Medulla oblongata (tissue), 1 donor: Measurements from ENCODE around the gene PRPF19.

Source experiments
- DNase-seq: peaks from one replicate; pipeline ENCODE4 v3.0.0-alpha.2; 2015; ENCODE audit errors: extremely low spot score

Gene PRPF19

DNA sequence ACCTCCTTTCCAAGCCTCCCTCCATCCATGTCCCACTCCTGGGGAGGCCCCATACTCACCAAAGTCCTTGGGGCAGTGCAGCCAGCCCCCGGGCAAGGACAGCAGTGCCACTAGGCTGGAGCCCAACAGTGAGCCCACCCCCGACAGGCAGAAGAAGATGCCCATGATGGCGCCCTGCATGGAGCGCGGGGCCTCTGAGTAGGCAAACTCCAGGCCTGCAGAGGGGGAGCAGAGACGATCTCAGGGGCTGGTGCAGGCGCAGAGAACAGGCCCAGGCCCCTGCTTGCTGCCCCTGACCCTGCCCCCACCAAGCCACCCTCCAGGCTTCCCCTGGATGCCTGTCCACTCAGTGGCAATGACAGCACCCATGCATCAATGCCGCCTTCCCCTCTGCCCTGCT lies 31.4 kb upstream of the PRPF19 start:
- DNase-seq: no peak

DNA sequence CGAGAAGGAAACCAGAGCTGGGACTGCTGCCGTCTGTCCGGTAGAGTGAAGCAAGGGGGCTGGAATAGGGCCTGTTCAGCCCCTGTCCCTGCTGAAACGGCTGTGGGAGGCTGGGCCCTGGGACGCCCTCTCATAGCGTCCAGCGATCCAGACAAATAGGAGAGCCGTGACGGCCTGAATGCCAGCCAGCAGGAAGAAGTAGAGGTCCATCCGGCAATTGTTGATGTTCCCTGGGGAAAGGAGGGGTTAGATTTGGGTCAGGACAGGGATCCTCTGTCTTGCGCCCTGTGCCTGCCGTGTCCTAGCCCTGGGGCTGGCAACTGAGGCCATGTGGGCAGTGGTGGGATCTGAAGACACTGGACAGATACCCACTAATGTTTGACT lies 30.8 kb upstream of the PRPF19 start:
- no peak for DNase-seq

DNA sequence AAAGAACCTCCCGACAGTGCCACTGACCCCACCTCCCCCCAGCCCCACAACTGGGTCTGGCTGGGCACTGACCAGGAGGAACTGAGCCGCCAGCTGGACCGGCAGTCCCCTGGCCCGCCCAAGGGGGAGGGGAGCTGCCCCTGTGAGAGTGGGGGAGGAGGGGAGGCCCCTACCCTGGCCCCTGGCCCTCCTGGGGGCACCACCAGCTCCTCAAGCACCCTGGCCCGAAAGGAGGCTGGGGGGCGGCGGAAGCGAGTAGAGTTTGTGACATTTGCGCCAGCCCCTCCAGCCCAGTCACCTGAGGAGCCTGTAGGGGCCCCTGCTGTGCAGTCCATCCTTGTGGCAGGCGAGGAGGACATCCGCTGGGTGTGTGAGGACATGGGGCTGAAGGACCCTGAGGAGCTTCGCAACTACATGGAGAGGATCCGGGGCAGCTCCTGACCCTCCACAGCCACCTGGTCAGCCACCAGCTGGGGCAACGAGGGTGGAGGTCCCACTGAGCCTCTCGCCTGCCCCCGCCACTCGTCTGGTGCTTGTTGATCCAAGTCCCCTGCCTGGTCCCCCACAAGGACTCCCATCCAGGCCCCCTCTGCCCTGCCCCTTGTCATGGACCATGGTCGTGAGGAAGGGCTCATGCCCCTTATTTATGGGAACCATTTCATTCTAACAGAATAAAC lies 30.2 kb upstream of the PRPF19 start:
- no peak for DNase-seq

DNA sequence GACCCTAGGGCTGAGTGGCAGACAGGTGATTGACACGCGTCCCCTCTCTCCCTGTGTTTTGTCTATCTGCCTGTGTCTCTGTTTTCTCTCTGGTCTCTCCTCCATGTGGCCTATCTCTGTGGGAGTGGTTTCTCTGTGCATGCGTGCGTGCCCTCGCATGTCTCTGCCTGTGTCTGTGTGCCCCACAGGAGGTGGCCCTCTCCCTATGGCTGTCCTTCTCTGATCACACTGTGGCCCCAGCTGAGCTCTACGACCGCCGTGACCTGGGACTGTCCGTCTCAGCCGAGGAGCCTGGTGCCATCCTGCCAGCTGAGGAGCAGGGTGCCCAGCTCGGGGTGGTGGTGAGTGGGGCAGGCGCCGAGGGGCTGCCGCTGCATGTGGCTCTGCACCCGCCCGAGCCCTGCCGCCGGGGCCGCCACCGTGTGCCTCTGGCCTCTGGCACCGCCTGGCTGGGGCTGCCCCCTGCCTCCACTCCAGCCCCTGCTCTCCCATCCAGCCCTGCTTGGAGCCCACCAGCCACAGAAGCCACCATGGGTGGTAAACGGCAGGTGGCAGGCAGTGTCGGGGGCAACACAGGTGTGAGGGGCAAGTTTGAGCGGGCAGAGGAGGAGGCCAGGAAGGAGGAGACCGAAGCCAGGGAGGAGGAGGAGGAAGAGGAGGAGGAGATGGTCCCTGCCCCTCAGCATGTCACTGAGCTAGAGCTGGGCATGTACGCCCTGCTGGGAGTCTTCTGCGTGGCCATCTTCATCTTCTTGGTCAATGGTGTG lies 29.5 kb upstream of the PRPF19 start:
- DNase-seq: no peak

DNA sequence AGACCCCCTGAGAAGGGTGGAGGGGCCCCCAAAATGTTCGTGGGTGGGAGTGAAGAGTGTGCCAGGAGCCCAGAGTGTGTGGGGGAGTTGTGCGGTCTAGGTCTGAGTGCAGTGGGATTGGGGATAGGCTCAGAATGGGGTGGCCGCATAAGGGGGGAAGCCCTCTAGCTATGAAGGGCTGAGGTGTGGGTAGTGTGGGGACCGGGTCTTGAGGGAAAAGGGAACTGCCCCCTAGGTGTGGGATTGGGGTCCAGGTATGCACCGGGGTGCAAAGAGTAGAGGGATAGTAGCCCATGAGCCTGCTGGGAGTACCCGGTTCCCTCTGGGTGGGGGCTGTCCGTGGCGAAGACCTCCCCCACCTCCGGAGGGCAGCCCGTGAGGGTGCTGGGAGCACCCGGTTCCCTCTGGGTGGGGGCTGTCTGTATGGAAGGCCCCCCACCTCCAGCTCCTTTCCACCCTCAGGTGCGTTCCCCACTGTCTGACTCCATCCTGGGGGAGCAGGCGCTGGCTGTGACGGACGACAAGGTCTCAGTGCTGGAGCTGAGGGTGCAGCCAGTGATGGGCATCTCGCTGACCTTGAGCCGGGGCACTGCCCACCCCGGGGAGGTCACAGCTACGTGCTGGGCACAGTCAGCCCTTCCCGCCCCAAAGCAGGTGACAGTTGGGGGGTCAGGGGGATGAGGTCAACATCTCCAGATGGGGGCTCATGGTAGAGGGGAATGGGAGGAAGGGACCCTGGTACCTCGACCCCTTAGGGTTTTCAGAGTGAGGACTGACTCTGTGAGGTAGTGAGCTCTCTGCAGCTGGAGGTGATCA lies 28.6 kb upstream of the PRPF19 start:
- no peak for DNase-seq

DNA sequence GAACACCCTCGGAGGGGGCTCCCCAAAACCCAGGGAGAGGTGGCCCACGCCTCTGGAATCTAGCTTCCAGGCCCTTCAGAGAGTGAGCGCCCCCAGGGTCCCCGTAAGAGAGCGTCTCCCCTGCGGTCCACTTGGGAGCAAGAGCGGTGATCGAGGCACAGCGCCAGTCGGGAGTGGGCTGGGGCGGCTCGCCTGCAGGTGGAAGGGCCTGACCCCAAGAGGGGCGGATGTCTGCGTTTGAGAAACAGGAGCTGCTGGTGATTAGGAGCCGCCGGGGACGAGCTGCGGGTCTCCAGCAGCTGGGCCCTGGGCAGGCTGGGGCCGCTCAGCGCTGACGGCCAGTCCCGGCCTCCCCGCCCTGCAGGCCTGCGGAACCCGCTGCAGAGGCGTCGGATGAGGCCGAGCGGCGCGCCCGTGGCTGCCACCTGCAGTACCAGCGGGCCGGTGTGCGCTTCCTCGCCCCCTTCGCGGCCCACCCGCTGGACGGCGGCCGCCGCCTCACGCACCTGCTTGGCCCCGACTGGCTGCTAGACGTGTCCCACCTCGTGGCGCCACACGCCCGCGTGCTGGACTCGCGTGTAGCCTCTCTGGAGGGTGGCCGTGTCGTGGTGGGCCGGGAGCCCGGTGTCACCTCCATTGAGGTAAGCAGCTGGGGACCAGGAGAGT lies 27.9 kb upstream of the PRPF19 start:
- no peak for DNase-seq

DNA sequence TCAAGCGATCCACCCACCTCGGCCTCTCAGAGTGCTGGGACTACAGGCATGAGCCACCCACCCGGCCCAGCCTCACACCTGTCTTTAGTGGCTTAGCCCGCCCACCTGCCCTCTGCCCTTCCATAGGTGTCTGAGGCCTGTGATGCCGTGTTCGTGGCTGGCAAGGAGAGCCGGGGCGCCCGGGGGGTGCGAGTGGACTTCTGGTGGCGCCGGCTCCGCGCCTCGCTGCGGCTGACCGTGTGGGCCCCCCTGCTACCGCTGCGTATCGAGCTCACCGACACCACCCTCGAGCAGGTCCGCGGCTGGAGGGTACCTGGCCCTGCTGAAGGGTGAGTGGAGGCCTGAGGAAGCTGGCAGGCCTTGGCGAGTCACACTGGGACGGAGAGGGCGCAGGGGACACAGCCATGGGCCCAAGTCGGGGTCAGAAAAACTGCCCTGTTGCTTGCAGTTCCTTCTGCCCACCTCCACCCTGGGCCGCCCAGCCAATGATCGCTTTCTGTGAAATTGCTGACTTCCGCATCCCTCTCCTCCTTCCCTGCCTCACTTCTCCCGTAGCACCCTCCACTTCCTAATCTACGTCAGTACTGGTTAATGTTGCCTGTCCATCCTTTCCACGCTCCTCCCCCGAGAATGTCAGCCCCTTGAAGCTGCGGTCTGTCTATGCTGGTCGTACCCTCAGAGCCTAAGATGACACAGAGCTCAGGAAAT lies 27.2 kb upstream of the PRPF19 start:
- no peak for DNase-seq

DNA sequence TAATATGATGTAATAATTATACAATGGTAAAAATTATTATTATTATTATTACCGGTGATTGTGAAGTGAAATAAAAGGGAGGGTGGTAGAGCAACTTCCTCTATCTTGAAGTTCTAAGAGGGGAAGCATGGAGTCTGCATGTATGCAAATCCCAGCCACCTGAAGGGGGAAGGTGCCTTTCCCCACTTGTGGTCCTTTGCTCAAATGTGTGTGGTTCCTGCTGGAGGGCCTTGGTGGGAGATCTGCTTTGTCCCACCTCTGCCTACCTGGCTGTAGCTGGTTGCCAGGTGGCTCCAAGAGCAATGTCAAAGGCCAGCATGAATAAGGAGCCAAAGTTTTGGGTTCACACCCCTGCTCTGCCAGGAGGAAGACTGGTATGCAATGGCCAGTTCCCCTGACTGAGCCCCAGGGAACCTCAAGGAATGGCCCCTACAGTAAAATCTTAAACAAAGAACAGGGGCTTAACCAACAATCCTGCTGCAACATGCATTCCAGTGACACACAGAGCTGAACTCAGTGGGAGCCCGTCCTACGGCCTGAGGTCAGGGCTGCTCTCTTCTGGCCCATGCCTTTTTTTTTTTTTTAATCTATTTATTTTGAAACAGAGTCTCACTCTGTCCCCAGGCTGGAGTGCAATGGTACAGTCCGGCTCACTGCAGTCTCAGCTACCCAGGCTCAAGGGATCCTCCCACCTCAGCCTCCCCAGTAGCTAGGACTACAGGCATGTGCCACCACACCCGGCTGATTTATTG lies 26.4 kb upstream of the PRPF19 start:
- no peak for DNase-seq

DNA sequence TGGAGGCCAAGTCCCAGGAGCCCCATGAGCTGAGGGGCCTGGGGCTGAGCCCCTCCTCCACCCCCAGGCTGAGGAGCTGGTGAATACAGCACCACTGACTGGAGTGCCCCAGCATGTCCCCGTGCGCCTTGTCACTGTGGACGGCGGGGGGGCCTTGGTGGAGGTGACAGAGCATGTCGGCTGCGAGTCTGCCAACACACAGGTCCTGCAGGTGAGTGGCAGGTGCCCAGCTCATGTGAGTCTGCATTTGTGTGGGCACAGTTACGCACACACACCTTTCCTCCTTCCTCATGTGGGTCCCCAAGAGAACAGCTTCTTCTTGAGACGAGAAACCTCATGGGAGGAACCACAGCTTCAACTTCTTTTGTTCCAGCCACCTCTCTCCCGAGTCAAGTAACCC lies 25.5 kb upstream of the PRPF19 start:
- DNase-seq: no peak

DNA sequence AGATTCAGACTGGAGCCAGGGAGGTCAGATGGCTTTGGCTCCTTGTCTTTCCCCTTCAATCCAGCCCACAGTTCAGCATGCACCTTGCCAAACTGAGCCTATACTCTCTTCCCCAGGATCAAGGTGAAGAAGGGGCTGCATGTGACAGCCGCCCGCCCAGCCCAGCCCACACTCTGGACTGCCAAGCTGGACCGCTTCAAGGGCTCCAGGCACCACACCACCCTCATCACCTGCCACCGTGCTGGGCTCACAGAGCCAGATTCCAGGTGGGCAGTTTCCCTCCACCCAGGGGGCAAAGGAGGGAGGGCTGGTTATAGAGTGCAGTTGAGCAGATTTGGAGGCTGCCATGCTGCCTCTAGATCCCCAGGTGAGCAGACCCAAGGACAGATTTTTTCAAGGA lies 24.0 kb upstream of the PRPF19 start:
- no peak for DNase-seq

DNA sequence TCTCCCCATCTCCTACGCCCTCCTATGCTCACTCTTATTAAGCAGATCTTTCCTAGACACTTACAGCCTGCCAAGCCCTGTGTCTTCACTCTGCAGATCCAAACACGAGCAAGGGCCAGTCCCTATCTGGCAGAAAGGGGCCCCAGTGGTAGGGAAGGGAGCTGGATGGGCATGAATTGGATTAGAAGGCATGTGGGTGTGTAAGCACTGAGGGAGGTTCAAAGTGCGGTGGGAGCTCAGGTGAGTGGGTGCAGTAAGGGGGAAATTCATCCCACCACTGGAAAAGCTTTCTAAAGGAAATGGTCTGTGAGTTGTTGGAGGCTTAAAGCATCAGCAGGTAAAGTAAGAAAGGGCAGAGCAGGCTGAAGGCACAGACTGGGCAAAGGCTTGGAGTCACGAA lies 23.4 kb upstream of the PRPF19 start:
- DNase-seq: no peak

DNA sequence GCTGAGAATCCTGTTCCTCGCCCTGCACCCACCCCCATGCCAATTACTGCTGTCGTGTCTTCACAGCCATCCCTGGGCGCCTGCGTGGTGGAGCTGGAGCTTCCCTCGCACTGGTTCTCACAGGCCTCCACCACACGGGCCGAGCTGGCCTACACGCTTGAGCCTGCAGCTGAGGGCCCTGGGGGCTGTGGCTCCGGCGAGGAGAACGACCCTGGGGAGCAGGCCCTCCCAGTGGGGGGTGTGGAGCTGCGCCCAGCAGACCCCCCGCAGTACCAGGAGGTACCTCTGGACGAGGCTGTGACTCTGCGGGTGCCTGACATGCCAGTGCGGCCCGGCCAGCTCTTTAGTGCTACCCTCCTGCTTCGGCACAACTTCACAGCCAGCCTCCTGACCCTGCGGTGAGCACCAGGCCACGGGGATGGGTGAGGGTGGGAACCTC lies 22.2 kb upstream of the PRPF19 start:
- no peak for DNase-seq

DNA sequence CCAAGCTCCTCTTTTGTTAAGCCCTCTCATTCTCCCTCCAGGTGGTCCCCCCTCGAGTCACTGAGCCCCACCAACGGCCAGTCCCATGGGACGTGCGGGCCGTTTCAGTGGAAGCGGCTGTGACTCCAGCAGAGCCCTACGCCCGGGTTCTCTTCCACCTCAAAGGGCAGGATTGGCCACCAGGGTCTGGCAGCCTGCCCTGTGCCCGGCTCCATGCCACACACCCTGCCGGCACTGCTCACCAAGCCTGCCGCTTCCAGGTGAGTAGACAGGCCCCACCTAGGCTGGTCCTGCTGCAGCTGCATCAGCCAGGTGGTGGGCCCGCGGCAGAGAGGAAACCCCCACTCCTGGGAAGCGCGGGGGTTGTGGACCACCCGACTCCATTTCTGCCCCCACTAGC lies 21.2 kb upstream of the PRPF19 start:
- no peak for DNase-seq

DNA sequence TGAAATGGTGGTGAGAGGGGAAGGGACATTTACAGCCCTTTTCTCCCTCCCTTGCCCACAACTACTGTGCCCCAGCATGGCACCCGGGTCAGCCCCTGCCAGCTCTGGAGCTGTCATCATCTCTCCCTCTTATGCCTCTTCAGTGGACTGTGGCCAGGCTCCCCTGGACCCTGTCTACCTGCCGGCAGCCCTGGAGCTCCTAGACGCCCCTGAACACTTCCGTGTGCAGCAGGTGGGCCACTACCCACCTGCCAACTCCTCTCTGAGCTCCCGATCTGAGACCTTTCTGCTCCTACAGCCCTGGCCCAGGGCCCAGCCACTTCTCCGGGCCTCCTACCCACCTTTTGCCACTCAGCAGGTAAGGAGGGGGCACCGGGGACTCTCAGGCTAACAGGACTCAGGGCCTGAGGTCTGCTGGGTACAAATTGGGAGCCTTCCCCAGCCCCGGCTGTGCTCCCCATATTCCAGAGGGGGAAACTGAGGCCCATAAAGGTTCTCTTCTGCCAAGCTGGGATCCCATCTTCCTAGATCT lies 20.7 kb upstream of the PRPF19 start:
- no peak for DNase-seq

DNA sequence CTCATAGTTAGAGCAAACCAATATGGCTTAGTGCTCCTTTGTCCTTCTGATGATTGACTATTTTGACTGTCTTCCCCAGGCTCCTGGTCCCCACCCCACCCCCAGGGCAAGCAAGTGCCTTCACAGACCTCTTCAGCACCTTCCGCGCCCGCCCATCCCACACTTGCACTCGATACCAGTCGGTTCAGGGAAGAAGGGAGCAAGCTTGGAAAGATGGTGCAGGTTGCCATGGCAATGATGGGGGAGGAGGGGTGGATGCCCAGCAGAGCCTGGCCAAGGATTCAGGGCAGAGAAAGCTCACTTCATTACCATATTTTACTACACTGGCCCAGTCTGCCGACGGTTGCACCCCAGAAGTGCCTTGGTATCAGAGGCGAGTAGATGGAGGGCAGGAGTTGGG lies 20.1 kb upstream of the PRPF19 start:
- DNase-seq: no peak

DNA sequence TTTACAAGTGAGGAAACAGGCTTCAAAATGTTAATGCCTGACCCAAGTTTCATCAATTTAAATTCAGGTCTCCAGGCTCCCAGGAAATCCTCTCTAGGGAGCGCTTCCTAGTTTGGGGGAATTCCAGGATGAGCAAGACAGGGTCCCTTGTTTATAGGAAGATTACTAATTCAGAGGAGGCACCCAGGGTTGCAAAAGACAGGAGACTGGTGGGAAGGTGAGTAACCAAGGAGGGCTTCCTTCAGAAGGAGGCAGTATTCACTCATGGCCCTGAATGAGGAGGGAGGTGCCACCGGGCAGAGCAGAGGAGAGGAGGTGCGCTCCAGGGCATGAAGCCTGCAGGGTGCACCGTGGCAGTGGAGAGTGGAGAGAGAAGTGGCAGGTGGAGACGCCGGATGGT lies 19.5 kb upstream of the PRPF19 start:
- no peak for DNase-seq

DNA sequence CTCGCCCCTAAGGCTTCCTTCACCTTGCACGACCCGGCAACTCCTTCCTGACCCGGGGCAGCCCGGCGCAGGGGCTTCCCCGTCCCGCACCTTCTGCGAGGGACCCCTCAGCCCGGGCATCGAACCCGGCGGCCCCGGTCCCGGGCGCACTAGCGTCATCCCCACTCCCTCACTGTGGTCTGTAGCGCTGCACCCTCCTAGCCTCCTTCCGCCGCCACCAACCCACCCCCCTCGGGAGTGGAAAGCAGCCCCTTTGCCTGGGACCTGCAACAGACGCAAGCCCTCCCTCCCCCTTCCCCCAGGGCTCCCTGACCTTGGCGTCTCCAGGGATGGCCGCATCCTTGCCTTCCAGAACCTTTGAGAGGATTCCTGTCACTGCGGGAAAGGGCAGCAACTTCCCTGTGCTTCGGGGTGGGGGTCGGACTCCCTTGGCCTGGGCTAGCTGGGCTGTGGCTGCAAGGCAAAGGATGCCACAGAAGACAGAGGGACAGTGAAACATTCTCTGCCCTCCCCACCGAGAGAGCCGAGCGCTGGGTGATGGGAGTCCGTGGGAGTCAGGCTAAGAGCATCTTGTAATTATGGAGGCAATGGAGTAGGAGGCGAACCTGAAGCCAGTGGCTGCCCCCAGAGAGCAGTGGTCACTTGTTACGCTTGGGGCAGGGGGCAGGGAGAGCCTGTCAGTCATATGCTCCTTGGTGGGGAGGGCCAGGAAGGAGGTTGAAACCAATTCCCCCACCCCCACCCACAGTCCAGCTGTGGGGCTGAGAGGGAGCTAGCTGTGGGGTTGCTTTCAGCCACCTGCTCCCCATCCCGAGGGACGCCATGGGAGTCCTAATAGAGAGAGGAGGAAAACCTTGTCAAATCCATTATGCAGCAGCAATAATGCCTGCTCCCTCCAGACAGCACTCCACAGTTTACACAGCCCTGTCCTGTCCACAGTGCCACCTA lies 18.8 kb upstream of the PRPF19 start:
- no peak for DNase-seq

DNA sequence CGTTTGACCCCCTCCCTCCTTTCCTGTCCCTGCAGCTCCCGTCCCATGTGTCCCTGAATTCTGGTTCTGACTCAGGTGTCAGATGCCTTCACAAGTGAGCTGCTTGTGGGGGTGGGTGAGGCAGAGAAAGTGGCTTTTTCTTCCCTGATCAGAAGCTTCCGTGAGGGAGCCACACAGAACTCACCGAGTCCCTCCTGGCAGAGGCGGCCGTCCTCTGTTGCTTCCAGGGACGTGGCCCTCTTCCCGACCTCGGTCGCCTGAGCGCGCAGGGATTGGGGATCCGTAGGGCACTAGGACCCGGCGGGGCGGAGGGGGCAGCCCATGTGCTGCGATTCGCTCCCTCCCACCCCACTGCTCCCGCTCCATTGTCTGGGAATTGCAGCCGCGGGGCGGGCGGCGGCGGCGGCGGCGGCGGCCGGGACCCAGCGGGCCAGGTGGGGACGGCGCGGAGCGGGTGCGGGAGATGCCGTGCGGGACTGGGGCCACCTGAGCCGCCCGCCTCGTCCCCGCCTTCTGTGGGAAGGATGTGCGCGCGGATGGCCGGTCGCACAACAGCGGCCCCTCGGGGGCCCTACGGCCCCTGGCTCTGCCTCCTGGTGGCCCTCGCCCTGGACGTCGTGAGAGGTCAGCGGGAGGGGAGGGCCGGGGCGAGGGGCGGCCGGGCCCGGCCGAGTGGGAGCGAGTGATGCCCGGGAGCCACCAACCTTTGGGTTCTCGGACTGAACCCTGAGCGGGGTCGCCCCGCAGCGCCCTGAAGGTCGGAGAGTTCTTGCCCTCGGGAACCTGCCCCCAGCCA lies 17.9 kb upstream of the PRPF19 start, which contains the start of gene TMEM132A:
TMEM132A (plus strand) TSS at position 351 of the 796 bp plus-strand sequence; CDS start at position 525, 174 bp downstream.
- DNase-seq: peak; percentile 68

DNA sequence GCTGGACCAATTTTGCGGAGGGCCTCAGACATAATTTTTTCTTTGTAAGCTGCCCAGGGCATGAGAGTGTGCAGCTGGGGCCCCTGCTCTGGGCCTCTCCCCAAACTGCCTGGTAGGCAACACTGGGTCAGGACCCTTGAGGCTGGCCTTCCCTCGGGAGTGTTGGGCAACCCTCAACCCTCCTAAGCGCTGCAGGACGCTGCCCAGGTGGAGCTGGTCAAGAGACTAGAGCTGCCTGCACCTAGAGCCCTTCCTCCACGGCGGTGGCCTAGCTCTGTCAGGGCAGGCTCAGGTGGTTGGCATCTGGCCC lies 17.4 kb upstream of the PRPF19 start:
- no peak for DNase-seq
